HTERT RPE-1 (cell line): ENCODE data around the gene SREBF1.

ENCODE experiments used
- in situ Hi-C: fragments of 300-500 bp; cut with MboI; formaldehyde crosslinking; loops from 4 replicates; pipeline ENCODE4 v1.14.3; 2020; ENCODE audit warnings: low sequenced_read_pairs

SREBF1 gene

GRCh38 chr17:17797119-17797809 is 39.5 kb downstream of the SREBF1 start:
- in situ Hi-C loops: no loop called here

- in situ Hi-C loops: no loop called here
Measured at GRCh38 chr17:17796787-17797061, 40.1 kb downstream of the SREBF1 start.

DNA sequence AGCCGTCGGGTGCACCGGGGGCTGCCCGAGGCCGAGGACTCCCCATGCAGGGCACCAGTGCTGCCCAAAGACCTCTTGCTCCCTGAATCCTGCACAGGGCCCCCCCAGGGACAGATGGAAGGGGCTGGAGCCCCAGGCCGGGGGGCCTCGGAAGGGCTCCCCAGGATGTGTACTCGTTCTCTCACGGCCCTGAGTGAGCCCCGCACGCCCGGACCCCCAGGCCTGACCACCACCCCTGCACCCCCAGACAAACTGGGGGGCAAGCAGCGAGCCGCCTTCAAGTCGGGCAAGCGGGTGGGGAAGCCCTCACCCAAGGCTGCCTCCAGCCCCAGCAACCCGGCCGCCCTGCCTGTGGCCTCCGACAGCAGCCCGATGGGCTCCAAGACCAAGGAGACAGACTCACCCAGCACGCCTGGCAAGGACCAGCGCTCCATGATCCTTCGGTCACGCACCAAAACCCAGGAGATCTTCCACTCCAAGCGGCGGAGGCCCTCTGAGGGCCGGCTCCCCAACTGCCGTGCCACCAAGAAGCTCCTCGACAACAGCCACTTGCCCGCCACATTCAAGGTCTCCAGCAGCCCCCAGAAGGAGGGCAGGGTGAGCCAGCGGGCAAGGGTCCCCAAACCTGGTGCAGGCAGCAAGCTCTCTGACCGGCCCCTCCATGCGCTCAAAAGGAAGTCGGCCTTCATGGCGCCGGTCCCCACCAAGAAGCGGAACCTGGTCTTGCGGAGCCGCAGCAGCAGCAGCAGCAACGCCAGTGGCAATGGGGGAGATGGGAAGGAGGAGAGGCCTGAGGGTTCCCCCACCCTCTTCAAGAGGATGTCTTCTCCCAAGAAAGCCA is 40.6 kb downstream of the SREBF1 start:
- in situ Hi-C loops: no loop called here

GRCh38 chr17:17795296-17795695 is 41.5 kb downstream of the SREBF1 start:
- in situ Hi-C loops: no loop called here

GRCh38 chr17:17794382-17794781 is 42.4 kb downstream of the SREBF1 start:
- in situ Hi-C loops: no loop called here

DNA sequence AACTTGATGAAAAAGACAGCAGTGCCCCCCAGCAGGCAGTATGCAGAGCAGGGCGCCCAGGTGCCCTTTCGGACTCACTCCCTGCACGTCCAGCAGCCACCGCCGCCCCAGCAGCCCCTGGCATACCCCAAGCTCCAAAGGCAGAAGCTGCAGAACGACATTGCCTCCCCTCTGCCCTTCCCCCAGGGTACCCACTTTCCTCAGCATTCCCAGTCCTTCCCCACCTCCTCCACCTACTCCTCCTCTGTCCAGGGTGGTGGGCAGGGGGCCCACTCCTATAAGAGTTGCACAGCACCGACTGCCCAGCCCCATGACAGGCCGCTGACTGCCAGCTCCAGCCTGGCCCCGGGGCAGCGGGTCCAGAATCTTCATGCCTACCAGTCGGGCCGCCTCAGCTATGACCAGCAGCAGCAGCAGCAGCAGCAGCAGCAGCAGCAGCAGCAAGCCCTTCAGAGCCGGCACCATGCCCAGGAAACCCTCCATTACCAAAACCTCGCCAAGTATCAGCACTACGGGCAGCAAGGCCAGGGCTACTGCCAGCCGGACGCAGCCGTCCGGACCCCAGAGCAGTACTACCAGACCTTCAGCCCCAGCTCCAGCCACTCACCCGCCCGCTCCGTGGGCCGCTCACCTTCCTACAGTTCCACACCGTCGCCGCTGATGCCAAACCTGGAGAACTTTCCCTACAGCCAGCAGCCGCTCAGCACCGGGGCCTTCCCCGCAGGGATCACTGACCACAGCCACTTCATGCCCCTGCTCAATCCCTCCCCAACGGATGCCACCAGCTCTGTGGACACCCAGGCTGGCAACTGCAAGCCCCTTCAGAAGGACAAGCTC is 43.2 kb downstream of the SREBF1 start:
- in situ Hi-C loops: no loop called here

GRCh38 chr17:17792551-17793377 is 44.0 kb downstream of the SREBF1 start:
- in situ Hi-C loops: no loop called here

DNA sequence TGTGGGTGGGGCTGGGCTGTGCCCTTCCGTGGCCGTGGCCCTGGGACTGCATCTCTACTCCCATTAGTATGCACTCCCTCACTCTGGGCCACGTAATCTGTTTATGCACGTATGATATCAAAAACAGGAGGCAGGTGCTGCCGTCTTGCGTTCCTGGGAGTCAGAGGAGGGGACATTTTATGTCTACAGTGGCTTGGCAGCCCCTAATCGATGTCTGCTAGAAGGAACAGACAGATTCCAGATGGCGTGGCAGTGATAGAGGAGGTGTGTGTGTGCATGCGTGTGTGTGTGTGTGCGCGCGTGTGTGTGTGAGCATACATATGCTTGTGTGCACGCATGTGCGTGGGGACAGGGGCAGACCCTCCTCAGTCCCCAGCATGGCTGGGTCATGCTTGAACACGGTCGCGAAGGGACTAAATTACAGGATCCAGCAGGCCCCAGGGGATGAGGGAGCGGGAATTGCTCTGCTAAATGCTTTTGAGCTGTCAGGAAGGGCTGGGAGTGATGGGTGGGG is 44.7 kb downstream of the SREBF1 start:
- in situ Hi-C loops: no loop called here

GRCh38 chr17:17790637-17791464 is 45.9 kb downstream of the SREBF1 start:
- in situ Hi-C loops: no loop called here

DNA sequence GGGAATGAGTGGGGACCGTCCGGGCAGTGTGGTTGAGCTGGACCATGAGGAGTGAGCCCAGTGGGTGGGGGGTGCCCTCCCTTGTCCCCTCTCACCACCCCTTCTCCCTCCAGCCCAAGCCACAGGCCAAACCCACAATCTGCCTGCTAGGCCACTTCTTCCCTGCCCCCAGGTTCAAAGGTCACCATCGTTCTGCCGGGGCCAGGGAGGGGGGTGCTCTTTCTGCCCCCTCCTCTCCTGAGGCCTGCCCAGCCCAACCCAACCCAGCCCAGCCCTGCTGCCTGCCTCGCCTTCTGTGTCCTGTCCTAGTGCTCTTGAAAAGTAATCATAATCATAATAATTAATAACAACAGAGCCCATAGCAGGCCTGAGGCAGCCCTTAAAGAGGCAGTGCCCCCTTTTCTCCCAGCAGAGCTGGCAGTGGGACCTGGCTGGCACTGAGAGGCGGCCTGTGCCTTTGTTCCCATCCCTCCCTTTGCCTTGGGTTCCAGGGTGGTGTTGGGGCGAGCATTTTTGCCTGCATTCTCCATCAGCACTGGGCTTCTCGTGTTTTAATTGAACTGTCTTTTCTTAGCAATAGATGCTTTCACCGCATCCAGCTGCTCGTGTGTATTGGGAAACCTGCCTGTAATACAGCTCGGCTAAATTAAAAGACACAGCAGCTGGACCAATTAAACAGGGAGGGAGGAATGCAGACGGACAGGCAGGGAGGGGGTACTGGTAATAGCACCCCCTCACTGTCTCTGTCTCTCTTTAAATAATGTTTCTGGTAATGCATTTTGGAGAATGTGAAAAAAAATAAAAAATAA is 46.8 kb downstream of the SREBF1 start:
- in situ Hi-C loops: no loop called here

DNA sequence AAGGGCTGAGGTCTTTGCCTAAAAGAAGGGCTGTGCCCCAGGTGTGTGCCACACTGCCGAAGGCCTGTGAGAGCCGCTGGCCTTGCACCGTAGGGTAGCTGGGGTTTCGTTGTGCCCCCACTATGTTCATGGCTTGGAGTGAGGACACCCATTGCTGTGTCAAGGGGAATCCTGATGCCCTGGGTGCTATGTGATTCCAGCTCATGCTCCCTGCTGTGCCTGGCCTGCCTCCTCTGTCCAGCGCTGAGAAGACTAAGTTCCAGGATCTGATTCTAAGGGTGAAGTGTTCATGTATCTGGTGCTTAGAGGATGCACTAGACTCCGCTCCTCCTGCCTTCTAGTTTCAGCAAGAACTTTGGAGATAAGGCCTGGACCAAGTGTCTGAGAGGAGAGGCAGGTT is 47.4 kb downstream of the SREBF1 start:
- in situ Hi-C loops: no loop called here

DNA sequence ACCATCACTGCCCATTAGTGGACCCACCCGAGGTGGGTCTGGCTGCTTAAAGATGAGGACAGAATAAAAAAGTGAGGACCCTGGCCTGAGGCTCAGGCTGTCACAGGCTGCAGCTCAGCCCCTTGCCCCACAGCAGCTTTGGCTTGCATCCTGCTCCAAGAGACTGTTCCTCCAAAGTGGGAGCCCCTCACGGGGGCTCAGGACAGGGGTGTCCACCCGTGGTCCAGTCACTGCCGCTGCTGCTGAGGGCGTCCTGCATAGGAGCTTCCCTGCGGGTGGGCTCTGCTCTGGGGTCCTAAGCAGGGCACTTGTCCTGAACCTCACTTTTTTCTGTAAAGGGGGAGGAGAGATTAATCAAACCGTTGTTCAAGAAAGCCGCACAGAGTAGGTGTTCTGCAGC is 47.8 kb downstream of the SREBF1 start:
- in situ Hi-C loops: no loop called here

- in situ Hi-C loops: no loop called here
Measured at GRCh38 chr17:17787568-17787967, 49.2 kb downstream of the SREBF1 start.

- in situ Hi-C loops: no loop called here
Measured at GRCh38 chr17:17786998-17787397, 49.8 kb downstream of the SREBF1 start.

DNA sequence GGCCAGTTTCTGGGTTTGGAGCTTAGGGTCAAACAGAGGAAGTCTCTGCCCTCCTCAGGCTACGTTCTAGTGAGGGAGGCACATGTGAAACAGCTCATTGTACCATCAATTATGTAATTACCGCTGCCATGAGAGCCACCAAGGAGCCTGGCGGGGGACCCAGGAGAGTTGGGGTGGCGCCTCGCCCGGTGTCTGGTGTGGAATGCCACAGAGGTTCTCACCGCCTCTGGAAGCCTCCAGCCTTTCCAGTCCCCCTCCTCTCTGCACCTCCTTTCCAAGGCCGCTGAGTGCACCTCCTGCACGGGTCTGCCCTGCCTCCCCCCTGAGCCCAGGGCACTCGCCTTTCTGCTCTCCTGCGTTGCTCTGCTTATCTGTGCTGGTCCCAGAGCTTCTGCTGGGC is 51.4 kb downstream of the SREBF1 start:
- in situ Hi-C loops: no loop called here

DNA sequence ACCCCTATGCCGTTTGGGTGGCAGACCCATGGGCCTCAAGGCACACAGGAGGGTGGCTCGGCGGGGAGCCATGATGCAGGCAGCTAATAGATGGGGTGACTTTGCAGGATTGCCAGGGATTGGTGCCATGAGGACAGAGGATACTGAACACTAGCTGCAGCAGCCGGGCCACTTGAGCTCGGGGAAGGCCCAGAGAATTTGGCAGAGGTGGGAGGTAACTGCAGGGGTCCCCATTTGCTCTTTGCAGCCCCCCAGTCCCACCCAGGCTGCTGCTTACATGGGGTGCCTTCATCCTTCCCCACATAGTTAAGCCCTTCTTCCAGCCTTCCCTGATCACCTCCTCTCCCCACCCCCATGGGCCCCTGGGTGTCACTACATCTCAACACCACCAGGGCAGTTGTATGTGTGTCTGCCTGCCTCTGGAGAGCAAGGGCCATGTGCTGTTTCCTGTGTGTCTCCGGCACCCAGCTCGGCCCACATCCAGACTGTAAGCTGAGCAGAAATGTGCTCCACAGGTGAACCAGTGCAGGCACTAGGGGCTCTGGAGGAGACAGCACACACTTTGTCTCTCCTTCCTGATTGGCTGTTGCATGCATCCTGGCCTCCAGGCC is 52.0 kb downstream of the SREBF1 start:
- in situ Hi-C loops: no loop called here

- in situ Hi-C loops: no loop called here
Measured at GRCh38 chr17:17783825-17784656, 52.7 kb downstream of the SREBF1 start.
